Transverse colon (tissue), 3 donors: ENCODE measurements around the gene STRN3.
"Not testable (repeated sequence)": the region's sequence is repeated elsewhere in the genome, so short reads cannot be mapped to it uniquely, and the experiment has no call there.

Experiments
- POLR2A ChIP-seq: fragments of 450-650 bp; IDR thresholded peaks from one replicate; pipeline ENCODE4 v1.6.1; 2016; ENCODE audit warnings: antibody characterized with exemption, mild to moderate bottlenecking, moderate library complexity
- TF ChIP-seq, protein P1 (sequence below), 5 experiments: fragments of 200-600 bp in 3 of 5; fragments of 450-650 bp in 2 of 5; sonication (generic) in 3 of 5; IDR thresholded peaks; 1 replicate in 2 of 5; 2 replicates in 3 of 5; pipeline ENCODE4 v1.5.1; 2016 to 2017; ENCODE audit warnings: antibody characterized with exemption in 5 of 5, inconsistent platforms in 3 of 5, mild to moderate bottlenecking in 2 of 5, moderate library complexity in 1 of 5

DNA sequence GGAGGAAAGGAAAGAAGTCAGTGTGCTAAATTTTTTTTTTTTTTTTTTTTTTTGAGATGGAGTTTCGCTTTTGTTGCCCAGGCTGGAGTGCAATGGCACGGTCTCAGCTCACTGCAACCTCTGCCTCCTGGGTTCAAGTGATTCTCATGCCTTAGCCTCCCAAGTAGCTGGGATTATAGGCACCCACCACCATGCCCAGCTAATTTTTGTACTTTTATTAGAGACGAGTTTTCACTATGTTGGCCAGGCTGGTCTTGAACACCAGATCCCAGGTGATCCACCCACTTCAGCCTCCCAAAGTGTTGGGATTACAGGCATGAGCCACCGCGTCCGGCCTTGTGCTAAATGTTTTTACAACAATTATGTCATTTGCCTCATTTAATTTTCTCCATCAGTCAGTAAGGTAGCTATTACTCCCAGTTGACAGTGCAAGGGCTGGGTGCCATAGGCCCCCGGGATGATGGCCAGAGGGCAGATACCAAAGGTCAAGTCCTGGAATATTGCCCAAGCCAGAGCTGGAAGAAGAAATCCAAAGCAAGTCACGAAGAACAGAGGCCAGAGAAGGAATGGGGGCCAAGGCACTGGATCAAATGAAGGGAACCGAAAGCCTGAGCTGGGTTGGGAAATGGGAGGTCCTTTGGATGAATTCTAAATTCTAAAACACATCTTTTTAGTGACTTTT lies 26.9 kb upstream of the STRN3 start:
- TF ChIP-seq, protein P1, sequence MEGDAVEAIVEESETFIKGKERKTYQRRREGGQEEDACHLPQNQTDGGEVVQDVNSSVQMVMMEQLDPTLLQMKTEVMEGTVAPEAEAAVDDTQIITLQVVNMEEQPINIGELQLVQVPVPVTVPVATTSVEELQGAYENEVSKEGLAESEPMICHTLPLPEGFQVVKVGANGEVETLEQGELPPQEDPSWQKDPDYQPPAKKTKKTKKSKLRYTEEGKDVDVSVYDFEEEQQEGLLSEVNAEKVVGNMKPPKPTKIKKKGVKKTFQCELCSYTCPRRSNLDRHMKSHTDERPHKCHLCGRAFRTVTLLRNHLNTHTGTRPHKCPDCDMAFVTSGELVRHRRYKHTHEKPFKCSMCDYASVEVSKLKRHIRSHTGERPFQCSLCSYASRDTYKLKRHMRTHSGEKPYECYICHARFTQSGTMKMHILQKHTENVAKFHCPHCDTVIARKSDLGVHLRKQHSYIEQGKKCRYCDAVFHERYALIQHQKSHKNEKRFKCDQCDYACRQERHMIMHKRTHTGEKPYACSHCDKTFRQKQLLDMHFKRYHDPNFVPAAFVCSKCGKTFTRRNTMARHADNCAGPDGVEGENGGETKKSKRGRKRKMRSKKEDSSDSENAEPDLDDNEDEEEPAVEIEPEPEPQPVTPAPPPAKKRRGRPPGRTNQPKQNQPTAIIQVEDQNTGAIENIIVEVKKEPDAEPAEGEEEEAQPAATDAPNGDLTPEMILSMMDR (IDR thresholded peaks at IDR 0.05) = not testable (repeated sequence)
- TF ChIP-seq POLR2A = not testable (repeated sequence)
